WTC11 (cell line): ENCODE data around the gene C19orf67. TPM values are rescaled to one million over a fixed set of nuclear protein-coding genes. Genes with fewer than 3 reads are reported as not detected.

Experiments used
- ATAC-seq: fragments of 200-7000 bp; cut with Tn5 transposase; 2 replicates; pipeline ENCODE4 v1.10.0; 2021; ENCODE audit warnings: mild to moderate bottlenecking, moderate library complexity
- CTCF ChIA-PET: fragments of 300-600 bp; sonication (Branson Sonifier 250); formaldehyde crosslinking; loops from one replicate; lab custom pipeline; 2021; ENCODE audit warnings: antibody characterized with exemption; lab: Charles Lee
- POLR2A ChIA-PET: fragments of 350-600 bp; sonication (Branson Sonifier 250); formaldehyde crosslinking; loops from one replicate; lab custom pipeline; 2021; ENCODE audit warnings: antibody characterized with exemption; lab: Charles Lee
- DNase-seq: peaks from one replicate; pipeline ENCODE4 v3.0.0; 2021; ENCODE audit warnings: low spot score
- H3K27ac Mint-ChIP-seq: 2 replicates; pipeline ENCODE4 v1.8.0; 2021; ENCODE audit warnings: mixed read lengths
- H3K27me3 Mint-ChIP-seq: 2 replicates; pipeline ENCODE4 v1.8.0; 2021; ENCODE audit warnings: low read depth, mild to moderate bottlenecking, moderate library complexity, mixed read lengths
- H3K36me3 Mint-ChIP-seq: 2 replicates; pipeline ENCODE4 v1.8.0; 2021; ENCODE audit warnings: mixed read lengths
- H3K4me1 Mint-ChIP-seq: 2 replicates; pipeline ENCODE4 v1.8.0; 2022; ENCODE audit warnings: mixed read lengths
- H3K4me3 Mint-ChIP-seq: 2 replicates; pipeline ENCODE4 v1.8.0; 2021; ENCODE audit warnings: mild to moderate bottlenecking, moderate library complexity, mixed read lengths
- H3K9me3 Mint-ChIP-seq: 2 replicates; pipeline ENCODE4 v1.8.0; 2021; ENCODE audit warnings: mixed read lengths
- ATF1 ChIP-seq: sonication (generic); formaldehyde crosslinking; IDR thresholded peaks from 2 replicates; pipeline ENCODE4 v1.8.1; 2023; ENCODE audit warnings: mild to moderate bottlenecking, moderate library complexity, missing genetic modification reagents
- ETV6 ChIP-seq: sonication (generic); formaldehyde crosslinking; IDR thresholded peaks from 2 replicates; pipeline ENCODE4 v1.8.1; 2022; ENCODE audit warnings: mild to moderate bottlenecking, missing genetic modification reagents
- FOXJ3 ChIP-seq: sonication (generic); formaldehyde crosslinking; IDR thresholded peaks from 2 replicates; pipeline ENCODE4 v1.9.0; 2021; ENCODE audit warnings: missing genetic modification reagents, mild to moderate bottlenecking, borderline replicate concordance
- FOXK1 ChIP-seq: sonication (generic); formaldehyde crosslinking; IDR thresholded peaks from 2 replicates; pipeline ENCODE4 v1.8.0; 2022; ENCODE audit warnings: mild to moderate bottlenecking, moderate library complexity, missing genetic modification reagents
- GRHL2 ChIP-seq: fragments of 250-450 bp; sonication (Bioruptor Pico); IDR thresholded peaks from 2 replicates; pipeline ENCODE4 v1.8.0; 2022; ENCODE audit warnings: mild to moderate bottlenecking, moderate library complexity; ENCODE audit not compliant: insufficient replicate concordance, severe bottlenecking
- NFYB ChIP-seq: sonication (generic); formaldehyde crosslinking; conservative IDR thresholded peaks from 2 replicates; pipeline ENCODE4 v1.8.0; 2022; ENCODE audit warnings: low read depth, missing genetic modification reagents
- NR3C1 ChIP-seq: sonication (generic); formaldehyde crosslinking; conservative IDR thresholded peaks from 2 replicates; pipeline ENCODE4 v1.8.1; 2023; ENCODE audit warnings: low read depth, mild to moderate bottlenecking, missing genetic modification reagents
- RORB ChIP-seq: fragments of 250-450 bp; sonication (Bioruptor Pico); IDR thresholded peaks from 2 replicates; pipeline ENCODE4 v1.9.0; 2021; ENCODE audit warnings: mild to moderate bottlenecking
- ZNF317 ChIP-seq: sonication (generic); formaldehyde crosslinking; IDR thresholded peaks from 2 replicates; pipeline ENCODE4 v1.8.1; 2023; ENCODE audit warnings: low read depth, mild to moderate bottlenecking, moderate library complexity, missing genetic modification reagents, borderline replicate concordance
- total RNA-seq: library from RNA; stranded (reverse); gene quantifications from 3 replicates; pipeline ENCODE4 v1.2.3, GENCODE V29; 2021
- TF ChIP-seq, protein P1 (sequence below): sonication (generic); formaldehyde crosslinking; IDR thresholded peaks from 2 replicates; pipeline ENCODE4 v1.8.0; 2023; ENCODE audit warnings: missing genetic modification reagents
- TF ChIP-seq, protein P2 (sequence below): sonication (generic); formaldehyde crosslinking; IDR thresholded peaks from 2 replicates; pipeline ENCODE4 v1.8.1; 2023; ENCODE audit warnings: mild to moderate bottlenecking, missing genetic modification reagents
- TF ChIP-seq, protein P3 (sequence below): sonication (generic); formaldehyde crosslinking; IDR thresholded peaks from 2 replicates; pipeline ENCODE4 v1.8.1; 2022; ENCODE audit warnings: mild to moderate bottlenecking, missing genetic modification reagents, moderate library complexity, borderline replicate concordance
- TF ChIP-seq, protein P4 (sequence below): sonication (generic); formaldehyde crosslinking; IDR thresholded peaks from 2 replicates; pipeline ENCODE4 v1.8.0; 2022; ENCODE audit warnings: missing genetic modification reagents
- TF ChIP-seq, protein P5 (sequence below): sonication (generic); formaldehyde crosslinking; conservative IDR thresholded peaks from 2 replicates; pipeline ENCODE4 v1.8.1; 2022; ENCODE audit warnings: mild to moderate bottlenecking, missing genetic modification reagents
- TF ChIP-seq, protein P6 (sequence below): sonication (generic); formaldehyde crosslinking; IDR thresholded peaks from 2 replicates; pipeline ENCODE4 v1.8.0; 2023; ENCODE audit warnings: missing genetic modification reagents, mild to moderate bottlenecking, borderline replicate concordance
- TF ChIP-seq, protein P7 (sequence below): fragments of 250-450 bp; sonication (Bioruptor Pico); IDR thresholded peaks from 2 replicates; pipeline ENCODE4 v1.9.0; 2021; ENCODE audit warnings: moderate library complexity, mild to moderate bottlenecking, inconsistent platforms, borderline replicate concordance
- TF ChIP-seq, protein P8 (sequence below): sonication (generic); formaldehyde crosslinking; IDR thresholded peaks from 2 replicates; pipeline ENCODE4 v1.8.0; 2022; ENCODE audit warnings: mild to moderate bottlenecking, missing genetic modification reagents
- TF ChIP-seq, protein P9 (sequence below): sonication (generic); formaldehyde crosslinking; IDR thresholded peaks from 2 replicates; pipeline ENCODE4 v1.8.1; 2022; ENCODE audit warnings: mild to moderate bottlenecking, moderate library complexity, missing genetic modification reagents

Gene C19orf67
- total RNA-seq, 1 experiment from 2014 or later: 0.35 TPM

DNA sequence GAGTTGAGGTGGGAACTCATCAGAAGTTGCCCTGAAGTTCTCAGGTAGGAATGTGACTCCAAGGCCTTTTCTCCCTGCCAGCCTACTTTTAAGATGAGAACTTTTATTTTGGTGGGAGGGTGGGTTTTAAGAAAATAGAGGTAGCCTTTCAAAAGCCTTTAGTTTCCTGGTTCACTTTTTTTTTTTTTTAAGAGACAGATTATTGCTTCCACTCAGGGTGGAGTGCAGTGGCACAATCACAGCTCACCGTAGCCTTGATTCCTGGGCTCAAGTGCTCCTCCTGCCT, 3.0 kb downstream of the C19orf67 start:
- peak overlapping the region; percentile 89 for H3K4me3 Mint-ChIP-seq
- H3K9me3 Mint-ChIP-seq: no peaks in the 10 kb centered on the region
- DNase-seq (no peak), ATAC-seq (no peak)
- H3K36me3 Mint-ChIP-seq: 0 out of 2 replicates have a peak, but pooled peaks cover 6% of the 10 kb centered on the region
- ChIA-PET POLR2A (no interaction called here), CTCF (interaction anchor here (1.3 to 1.8 kb wide), 3 partner anchors 11 to 32 kb away, joined by 3 to 8 read pairs (median 4); partner anchors contain the start of gene MISP3)
- no peak overlapping the region for H3K27ac Mint-ChIP-seq
- TF ChIP-seq, protein P1, sequence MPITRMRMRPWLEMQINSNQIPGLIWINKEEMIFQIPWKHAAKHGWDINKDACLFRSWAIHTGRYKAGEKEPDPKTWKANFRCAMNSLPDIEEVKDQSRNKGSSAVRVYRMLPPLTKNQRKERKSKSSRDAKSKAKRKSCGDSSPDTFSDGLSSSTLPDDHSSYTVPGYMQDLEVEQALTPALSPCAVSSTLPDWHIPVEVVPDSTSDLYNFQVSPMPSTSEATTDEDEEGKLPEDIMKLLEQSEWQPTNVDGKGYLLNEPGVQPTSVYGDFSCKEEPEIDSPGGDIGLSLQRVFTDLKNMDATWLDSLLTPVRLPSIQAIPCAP: no peak
- TF ChIP-seq, protein P2, sequence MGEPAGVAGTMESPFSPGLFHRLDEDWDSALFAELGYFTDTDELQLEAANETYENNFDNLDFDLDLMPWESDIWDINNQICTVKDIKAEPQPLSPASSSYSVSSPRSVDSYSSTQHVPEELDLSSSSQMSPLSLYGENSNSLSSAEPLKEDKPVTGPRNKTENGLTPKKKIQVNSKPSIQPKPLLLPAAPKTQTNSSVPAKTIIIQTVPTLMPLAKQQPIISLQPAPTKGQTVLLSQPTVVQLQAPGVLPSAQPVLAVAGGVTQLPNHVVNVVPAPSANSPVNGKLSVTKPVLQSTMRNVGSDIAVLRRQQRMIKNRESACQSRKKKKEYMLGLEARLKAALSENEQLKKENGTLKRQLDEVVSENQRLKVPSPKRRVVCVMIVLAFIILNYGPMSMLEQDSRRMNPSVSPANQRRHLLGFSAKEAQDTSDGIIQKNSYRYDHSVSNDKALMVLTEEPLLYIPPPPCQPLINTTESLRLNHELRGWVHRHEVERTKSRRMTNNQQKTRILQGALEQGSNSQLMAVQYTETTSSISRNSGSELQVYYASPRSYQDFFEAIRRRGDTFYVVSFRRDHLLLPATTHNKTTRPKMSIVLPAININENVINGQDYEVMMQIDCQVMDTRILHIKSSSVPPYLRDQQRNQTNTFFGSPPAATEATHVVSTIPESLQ (CRISPR knock-in tag): no peak
- TF ChIP-seq ZNF317 (CRISPR knock-in tag): no peak
- no peak for TF ChIP-seq ETV6 (CRISPR knock-in tag)
- no peak for TF ChIP-seq NR3C1 (CRISPR knock-in tag)
- no peak for TF ChIP-seq RORB (CRISPR knock-in tag)
- no peak for TF ChIP-seq FOXJ3 (CRISPR knock-in tag)
- TF ChIP-seq, protein P3, sequence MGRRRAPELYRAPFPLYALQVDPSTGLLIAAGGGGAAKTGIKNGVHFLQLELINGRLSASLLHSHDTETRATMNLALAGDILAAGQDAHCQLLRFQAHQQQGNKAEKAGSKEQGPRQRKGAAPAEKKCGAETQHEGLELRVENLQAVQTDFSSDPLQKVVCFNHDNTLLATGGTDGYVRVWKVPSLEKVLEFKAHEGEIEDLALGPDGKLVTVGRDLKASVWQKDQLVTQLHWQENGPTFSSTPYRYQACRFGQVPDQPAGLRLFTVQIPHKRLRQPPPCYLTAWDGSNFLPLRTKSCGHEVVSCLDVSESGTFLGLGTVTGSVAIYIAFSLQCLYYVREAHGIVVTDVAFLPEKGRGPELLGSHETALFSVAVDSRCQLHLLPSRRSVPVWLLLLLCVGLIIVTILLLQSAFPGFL (CRISPR knock-in tag): no peak
- TF ChIP-seq, protein P4, sequence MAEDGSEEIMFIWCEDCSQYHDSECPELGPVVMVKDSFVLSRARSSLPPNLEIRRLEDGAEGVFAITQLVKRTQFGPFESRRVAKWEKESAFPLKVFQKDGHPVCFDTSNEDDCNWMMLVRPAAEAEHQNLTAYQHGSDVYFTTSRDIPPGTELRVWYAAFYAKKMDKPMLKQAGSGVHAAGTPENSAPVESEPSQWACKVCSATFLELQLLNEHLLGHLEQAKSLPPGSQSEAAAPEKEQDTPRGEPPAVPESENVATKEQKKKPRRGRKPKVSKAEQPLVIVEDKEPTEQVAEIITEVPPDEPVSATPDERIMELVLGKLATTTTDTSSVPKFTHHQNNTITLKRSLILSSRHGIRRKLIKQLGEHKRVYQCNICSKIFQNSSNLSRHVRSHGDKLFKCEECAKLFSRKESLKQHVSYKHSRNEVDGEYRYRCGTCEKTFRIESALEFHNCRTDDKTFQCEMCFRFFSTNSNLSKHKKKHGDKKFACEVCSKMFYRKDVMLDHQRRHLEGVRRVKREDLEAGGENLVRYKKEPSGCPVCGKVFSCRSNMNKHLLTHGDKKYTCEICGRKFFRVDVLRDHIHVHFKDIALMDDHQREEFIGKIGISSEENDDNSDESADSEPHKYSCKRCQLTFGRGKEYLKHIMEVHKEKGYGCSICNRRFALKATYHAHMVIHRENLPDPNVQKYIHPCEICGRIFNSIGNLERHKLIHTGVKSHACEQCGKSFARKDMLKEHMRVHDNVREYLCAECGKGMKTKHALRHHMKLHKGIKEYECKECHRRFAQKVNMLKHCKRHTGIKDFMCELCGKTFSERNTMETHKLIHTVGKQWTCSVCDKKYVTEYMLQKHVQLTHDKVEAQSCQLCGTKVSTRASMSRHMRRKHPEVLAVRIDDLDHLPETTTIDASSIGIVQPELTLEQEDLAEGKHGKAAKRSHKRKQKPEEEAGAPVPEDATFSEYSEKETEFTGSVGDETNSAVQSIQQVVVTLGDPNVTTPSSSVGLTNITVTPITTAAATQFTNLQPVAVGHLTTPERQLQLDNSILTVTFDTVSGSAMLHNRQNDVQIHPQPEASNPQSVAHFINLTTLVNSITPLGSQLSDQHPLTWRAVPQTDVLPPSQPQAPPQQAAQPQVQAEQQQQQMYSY (CRISPR knock-in tag): no peak
- TF ChIP-seq FOXK1 (CRISPR knock-in tag): no peak
- TF ChIP-seq, protein P5, sequence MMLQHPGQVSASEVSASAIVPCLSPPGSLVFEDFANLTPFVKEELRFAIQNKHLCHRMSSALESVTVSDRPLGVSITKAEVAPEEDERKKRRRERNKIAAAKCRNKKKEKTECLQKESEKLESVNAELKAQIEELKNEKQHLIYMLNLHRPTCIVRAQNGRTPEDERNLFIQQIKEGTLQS (CRISPR knock-in tag): no peak
- peaks cover 3% of the 10 kb centered on the region for H3K4me1 Mint-ChIP-seq
- peaks cover 31% of the 10 kb centered on the region for H3K27me3 Mint-ChIP-seq

DNA sequence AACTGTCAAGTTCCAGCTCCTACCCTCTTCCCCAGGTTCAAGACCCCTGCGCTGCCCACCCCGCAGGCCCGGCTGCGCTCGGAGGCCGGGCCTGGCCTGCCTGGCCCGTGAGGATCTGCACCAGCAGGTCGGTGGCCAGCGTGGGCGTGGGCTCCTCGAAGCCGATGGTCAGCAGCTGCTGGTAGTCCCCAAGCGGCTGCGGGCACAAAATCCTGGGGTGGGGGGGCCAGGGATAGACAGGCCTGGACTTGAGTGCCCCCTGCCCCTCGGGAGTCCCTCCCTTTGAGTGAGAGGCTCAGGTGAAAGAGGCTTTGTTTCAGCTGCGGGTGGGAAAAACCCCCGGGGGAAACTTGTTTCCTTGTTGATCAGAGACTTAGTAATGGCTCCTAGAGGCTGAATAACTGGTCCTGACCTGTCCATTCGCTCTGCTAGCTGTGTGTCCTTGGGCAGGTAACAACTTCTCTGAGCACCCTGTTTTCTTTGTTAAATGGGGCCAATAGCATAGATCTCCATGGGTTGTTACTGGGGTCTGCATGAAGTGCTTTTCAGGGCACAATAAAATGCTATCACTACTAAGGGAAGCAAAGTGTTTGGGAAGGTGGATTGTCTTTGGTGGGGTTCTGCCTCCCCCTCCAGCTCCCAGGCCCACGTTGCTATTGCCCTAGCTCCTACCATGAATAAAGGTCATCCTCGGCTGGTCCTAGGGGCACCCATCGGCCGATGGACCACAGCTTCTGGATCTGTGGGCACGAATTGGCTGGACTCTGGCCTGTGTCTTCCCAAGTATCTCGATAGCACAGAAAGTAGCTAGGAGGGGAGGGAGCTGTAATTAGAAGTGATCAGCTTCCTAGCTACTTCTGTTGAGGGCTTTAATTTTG, 3.5 kb downstream of the C19orf67 start:
- Mint-ChIP-seq H3K36me3 (0 out of 2 replicates have a peak, but pooled peaks cover 3% of the 10 kb centered on the region), H3K4me1 (peaks cover 3% of the 10 kb centered on the region), H3K4me3 (peak overlapping the region; percentile 89), H3K27me3 (peaks cover 37% of the 10 kb centered on the region), H3K9me3 (no peaks in the 10 kb centered on the region), H3K27ac (no peak overlapping the region)
- ChIA-PET POLR2A (no interaction called here), CTCF (interaction anchor here (0.6 to 1.8 kb wide), 5 partner anchors 10 to 220 kb away, joined by 3 to 8 read pairs (median 4); partner anchors contain the start of gene MISP3)
- ATAC-seq (peak; percentile 14), DNase-seq (no peak)
- TF ChIP-seq, protein P6, sequence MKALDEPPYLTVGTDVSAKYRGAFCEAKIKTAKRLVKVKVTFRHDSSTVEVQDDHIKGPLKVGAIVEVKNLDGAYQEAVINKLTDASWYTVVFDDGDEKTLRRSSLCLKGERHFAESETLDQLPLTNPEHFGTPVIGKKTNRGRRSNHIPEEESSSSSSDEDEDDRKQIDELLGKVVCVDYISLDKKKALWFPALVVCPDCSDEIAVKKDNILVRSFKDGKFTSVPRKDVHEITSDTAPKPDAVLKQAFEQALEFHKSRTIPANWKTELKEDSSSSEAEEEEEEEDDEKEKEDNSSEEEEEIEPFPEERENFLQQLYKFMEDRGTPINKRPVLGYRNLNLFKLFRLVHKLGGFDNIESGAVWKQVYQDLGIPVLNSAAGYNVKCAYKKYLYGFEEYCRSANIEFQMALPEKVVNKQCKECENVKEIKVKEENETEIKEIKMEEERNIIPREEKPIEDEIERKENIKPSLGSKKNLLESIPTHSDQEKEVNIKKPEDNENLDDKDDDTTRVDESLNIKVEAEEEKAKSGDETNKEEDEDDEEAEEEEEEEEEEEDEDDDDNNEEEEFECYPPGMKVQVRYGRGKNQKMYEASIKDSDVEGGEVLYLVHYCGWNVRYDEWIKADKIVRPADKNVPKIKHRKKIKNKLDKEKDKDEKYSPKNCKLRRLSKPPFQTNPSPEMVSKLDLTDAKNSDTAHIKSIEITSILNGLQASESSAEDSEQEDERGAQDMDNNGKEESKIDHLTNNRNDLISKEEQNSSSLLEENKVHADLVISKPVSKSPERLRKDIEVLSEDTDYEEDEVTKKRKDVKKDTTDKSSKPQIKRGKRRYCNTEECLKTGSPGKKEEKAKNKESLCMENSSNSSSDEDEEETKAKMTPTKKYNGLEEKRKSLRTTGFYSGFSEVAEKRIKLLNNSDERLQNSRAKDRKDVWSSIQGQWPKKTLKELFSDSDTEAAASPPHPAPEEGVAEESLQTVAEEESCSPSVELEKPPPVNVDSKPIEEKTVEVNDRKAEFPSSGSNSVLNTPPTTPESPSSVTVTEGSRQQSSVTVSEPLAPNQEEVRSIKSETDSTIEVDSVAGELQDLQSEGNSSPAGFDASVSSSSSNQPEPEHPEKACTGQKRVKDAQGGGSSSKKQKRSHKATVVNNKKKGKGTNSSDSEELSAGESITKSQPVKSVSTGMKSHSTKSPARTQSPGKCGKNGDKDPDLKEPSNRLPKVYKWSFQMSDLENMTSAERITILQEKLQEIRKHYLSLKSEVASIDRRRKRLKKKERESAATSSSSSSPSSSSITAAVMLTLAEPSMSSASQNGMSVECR (CRISPR knock-in tag): no peak
- TF ChIP-seq, protein P7, sequence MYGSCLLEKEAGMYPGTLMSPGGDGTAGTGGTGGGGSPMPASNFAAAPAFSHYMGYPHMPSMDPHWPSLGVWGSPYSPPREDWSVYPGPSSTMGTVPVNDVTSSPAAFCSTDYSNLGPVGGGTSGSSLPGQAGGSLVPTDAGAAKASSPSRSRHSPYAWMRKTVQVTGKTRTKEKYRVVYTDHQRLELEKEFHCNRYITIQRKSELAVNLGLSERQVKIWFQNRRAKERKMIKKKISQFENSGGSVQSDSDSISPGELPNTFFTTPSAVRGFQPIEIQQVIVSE (CRISPR knock-in tag): no peak
- TF ChIP-seq, protein P8, sequence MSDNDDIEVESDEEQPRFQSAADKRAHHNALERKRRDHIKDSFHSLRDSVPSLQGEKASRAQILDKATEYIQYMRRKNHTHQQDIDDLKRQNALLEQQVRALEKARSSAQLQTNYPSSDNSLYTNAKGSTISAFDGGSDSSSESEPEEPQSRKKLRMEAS: no peak
- TF ChIP-seq NFYB (CRISPR knock-in tag): no peak
- TF ChIP-seq, protein P9, sequence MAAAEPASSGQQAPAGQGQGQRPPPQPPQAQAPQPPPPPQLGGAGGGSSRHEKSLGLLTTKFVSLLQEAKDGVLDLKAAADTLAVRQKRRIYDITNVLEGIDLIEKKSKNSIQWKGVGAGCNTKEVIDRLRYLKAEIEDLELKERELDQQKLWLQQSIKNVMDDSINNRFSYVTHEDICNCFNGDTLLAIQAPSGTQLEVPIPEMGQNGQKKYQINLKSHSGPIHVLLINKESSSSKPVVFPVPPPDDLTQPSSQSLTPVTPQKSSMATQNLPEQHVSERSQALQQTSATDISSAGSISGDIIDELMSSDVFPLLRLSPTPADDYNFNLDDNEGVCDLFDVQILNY (CRISPR knock-in tag): no peak
- no peak for TF ChIP-seq ATF1 (CRISPR knock-in tag)
- no peak for TF ChIP-seq GRHL2
